ENCODE data around the gene SS18L1. TPM values are rescaled to one million over a fixed set of nuclear protein-coding genes. Genes with fewer than 3 reads are reported as not detected.

Gene SS18L1
- total RNA-seq, 1 experiment from 2014 or later = 21.6 TPM

DNA sequence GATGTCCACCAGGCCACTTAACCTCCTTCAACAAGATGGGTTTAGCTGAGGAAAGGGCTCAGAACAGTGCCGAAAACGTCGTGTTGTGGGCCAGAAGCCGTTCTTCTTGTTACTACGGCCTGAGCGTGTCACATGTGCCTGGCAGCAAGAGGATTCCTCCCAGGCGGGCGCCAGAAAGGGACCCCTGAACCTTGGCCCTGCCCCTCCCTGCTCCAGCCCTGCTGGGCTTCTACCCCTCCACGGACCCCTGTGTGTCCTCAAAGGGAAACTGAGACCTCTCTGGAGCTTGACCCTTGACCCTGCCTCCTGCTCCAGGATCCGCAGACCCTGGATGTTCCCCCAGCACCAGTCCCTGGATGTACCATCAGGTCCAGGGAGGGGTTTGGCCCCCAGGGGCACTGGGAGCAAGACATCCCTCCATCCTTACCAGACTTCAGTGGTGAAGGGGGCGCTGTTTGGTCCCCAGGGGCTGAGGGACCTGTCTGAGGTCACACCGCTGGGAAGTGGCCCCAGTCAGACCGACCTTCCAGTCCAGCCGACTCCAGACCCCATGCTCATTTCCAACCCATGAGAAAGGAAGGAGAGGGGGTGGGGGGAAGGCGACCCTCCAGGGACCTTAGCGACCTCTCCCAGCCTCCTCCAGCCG lies 66.4 kb downstream of the SS18L1 start:
- Histone ChIP-seq H3K4me3 (ENCODE audit: low read depth in 2 of 2, low read length in 2 of 2) (no peak overlapping the region), H3K36me3 (ENCODE audit: control insufficient read depth, insufficient read depth, low read length) (no peaks in the 10 kb centered on the region), H3K9me3 (ENCODE audit: control insufficient read depth, insufficient read depth, low read depth, low read length) (no peaks in the 10 kb centered on the region), H3K27me3 (ENCODE audit: control insufficient read depth, insufficient read depth, low read length) (no peaks in the 10 kb centered on the region), H3K27ac (ENCODE audit: low read length) (no peak overlapping the region), H3K4me1 (ENCODE audit: control insufficient read depth, insufficient read depth, low read length) (peaks cover 11% of the 10 kb centered on the region)
- DNase-seq (ENCODE audit: low read depth, low spot score) (no peak), ATAC-seq (no peak)
- ChIA-PET CTCF (no interaction called here), POLR2A (no interaction called here)
- intact Hi-C loops (cut with micrococcal nuclease; ENCODE audit: unreplicated experiment) (no loop called here), in situ Hi-C loops (cut with HindIII; ENCODE audit: low pct_unique_long_range_greater_than_20kb, low sequenced_read_pairs) (no loop called here)
- TF ChIP-seq, protein P1, sequence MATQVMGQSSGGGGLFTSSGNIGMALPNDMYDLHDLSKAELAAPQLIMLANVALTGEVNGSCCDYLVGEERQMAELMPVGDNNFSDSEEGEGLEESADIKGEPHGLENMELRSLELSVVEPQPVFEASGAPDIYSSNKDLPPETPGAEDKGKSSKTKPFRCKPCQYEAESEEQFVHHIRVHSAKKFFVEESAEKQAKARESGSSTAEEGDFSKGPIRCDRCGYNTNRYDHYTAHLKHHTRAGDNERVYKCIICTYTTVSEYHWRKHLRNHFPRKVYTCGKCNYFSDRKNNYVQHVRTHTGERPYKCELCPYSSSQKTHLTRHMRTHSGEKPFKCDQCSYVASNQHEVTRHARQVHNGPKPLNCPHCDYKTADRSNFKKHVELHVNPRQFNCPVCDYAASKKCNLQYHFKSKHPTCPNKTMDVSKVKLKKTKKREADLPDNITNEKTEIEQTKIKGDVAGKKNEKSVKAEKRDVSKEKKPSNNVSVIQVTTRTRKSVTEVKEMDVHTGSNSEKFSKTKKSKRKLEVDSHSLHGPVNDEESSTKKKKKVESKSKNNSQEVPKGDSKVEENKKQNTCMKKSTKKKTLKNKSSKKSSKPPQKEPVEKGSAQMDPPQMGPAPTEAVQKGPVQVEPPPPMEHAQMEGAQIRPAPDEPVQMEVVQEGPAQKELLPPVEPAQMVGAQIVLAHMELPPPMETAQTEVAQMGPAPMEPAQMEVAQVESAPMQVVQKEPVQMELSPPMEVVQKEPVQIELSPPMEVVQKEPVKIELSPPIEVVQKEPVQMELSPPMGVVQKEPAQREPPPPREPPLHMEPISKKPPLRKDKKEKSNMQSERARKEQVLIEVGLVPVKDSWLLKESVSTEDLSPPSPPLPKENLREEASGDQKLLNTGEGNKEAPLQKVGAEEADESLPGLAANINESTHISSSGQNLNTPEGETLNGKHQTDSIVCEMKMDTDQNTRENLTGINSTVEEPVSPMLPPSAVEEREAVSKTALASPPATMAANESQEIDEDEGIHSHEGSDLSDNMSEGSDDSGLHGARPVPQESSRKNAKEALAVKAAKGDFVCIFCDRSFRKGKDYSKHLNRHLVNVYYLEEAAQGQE (IDR thresholded peaks at IDR 0.05; ENCODE audit: insufficient read depth in 1 of 2, low read depth in 2 of 2, low read length in 1 of 2) = no peak
- TF ChIP-seq CTCF (IDR thresholded peaks at IDR 0.05) (no peak), POLR2AphosphoS5 (IDR thresholded peaks at IDR 0.05; ENCODE audit: low read depth, low read length) (no peak), TCF7L2 (IDR thresholded peaks at IDR 0.05; ENCODE audit: low read depth, low read length) (no peak), SIN3A (IDR thresholded peaks at IDR 0.05; ENCODE audit: borderline replicate concordance, insufficient read depth, low read depth, low read length) (no peak)
- no TSS peak for BruUV-seq (replicated peaks)

- in situ Hi-C loops (cut with HindIII; ENCODE audit: low pct_unique_long_range_greater_than_20kb, low sequenced_read_pairs) = no loop called here
- TF ChIP-seq POLR2AphosphoS5 (IDR thresholded peaks at IDR 0.05; ENCODE audit: low read depth, low read length) = no peak
- no peak for TF ChIP-seq CTCF (IDR thresholded peaks at IDR 0.05)
- TF ChIP-seq SIN3A (IDR thresholded peaks at IDR 0.05; ENCODE audit: borderline replicate concordance, insufficient read depth, low read depth, low read length) = no peak
- TF ChIP-seq, protein P1 (IDR thresholded peaks at IDR 0.05; ENCODE audit: insufficient read depth in 1 of 2, low read depth in 2 of 2, low read length in 1 of 2) = no peak
- TF ChIP-seq TCF7L2 (IDR thresholded peaks at IDR 0.05; ENCODE audit: low read depth, low read length) = no peak
- CTCF ChIA-PET = no interaction called here
- Histone ChIP-seq H3K9me3 (ENCODE audit: control insufficient read depth, insufficient read depth, low read depth, low read length) (no peaks in the 10 kb centered on the region), H3K27ac (ENCODE audit: low read length) (no peak overlapping the region), H3K4me3 (ENCODE audit: low read depth in 2 of 2, low read length in 2 of 2) (no peak overlapping the region), H3K27me3 (ENCODE audit: control insufficient read depth, insufficient read depth, low read length) (no peaks in the 10 kb centered on the region), H3K36me3 (ENCODE audit: control insufficient read depth, insufficient read depth, low read length) (no peaks in the 10 kb centered on the region), H3K4me1 (ENCODE audit: control insufficient read depth, insufficient read depth, low read length) (peaks cover 11% of the 10 kb centered on the region)
- POLR2A ChIA-PET = no interaction called here
- ATAC-seq = no peak
- DNase-seq (ENCODE audit: low read depth, low spot score) = no peak
- intact Hi-C loops (cut with micrococcal nuclease; ENCODE audit: unreplicated experiment) = no loop called here
- no TSS peak for BruUV-seq (replicated peaks)
Measured at GRCh38 chr20:62210496-62210855, 66.9 kb downstream of the SS18L1 start.

Data from Panc1 (cell line).